MM.1S (cell line): Measurements from ENCODE around the gene MEGF11.

Experiments used
- DNase-seq: peaks from one replicate; pipeline ENCODE4 v3.0.0-alpha.2; 2015
- H2AFZ ChIP-seq: fragments of 300-600 bp; sonication (generic); 2 replicates; pipeline ENCODE4 v1.6.0; 2016; ENCODE audit warnings: antibody characterized with exemption, low read length
- H3F3A ChIP-seq: fragments of 300-600 bp; sonication (generic); 2 replicates; pipeline ENCODE4 v1.6.1; 2016; ENCODE audit warnings: mild to moderate bottlenecking, antibody characterized with exemption, low read length, moderate library complexity, mixed read lengths; ENCODE audit not compliant: insufficient read depth
- H3K27ac ChIP-seq: fragments of 300-600 bp; sonication (generic); 2 replicates; pipeline ENCODE4 v1.5.1; 2016; ENCODE audit warnings: mild to moderate bottlenecking, low read length
- H3K27me3 ChIP-seq: fragments of 300-600 bp; sonication (generic); replicated peaks from 2 replicates; pipeline ENCODE4 v1.6.0; 2016; ENCODE audit warnings: low read length; ENCODE audit not compliant: insufficient read depth
- H3K36me3 ChIP-seq: fragments of 300-600 bp; sonication (generic); replicated peaks from 2 replicates; pipeline ENCODE4 v1.6.1; 2016; ENCODE audit warnings: mild to moderate bottlenecking, low read length, mixed read lengths; ENCODE audit not compliant: insufficient read depth
- H3K4me1 ChIP-seq: fragments of 300-600 bp; sonication (generic); 2 replicates; pipeline ENCODE4 v1.6.1; 2016; ENCODE audit warnings: low read length, mixed read lengths
- H3K4me2 ChIP-seq: fragments of 300-600 bp; sonication (generic); 2 replicates; pipeline ENCODE4 v1.6.0; 2016; ENCODE audit warnings: low read depth, low read length
- H3K4me3 ChIP-seq: fragments of 300-600 bp; sonication (generic); 2 replicates; pipeline ENCODE4 v1.5.1; 2016; ENCODE audit warnings: low read length, mixed read lengths
- H3K79me2 ChIP-seq: fragments of 300-600 bp; sonication (generic); 2 replicates; pipeline ENCODE4 v1.6.1; 2016; ENCODE audit warnings: mixed run types, low read length, mixed read lengths
- H3K9ac ChIP-seq: fragments of 300-600 bp; sonication (generic); 2 replicates; pipeline ENCODE4 v1.6.1; 2016; ENCODE audit warnings: low read length, mixed read lengths
- H3K9me2 ChIP-seq: fragments of 300-600 bp; sonication (generic); replicated peaks from 2 replicates; pipeline ENCODE4 v1.6.1; 2016; ENCODE audit warnings: mild to moderate bottlenecking, low read length, mixed read lengths; ENCODE audit not compliant: insufficient read depth
- H3K9me3 ChIP-seq: fragments of 300-600 bp; sonication (generic); replicated peaks from 2 replicates; pipeline ENCODE4 v1.6.1; 2016; ENCODE audit warnings: mild to moderate bottlenecking, low read length, mixed read lengths; ENCODE audit not compliant: insufficient read depth
- H4K20me1 ChIP-seq: fragments of 300-600 bp; sonication (generic); 2 replicates; pipeline ENCODE4 v1.6.1; 2016; ENCODE audit warnings: mild to moderate bottlenecking, low read length, moderate library complexity, mixed read lengths; ENCODE audit not compliant: insufficient read depth
- CTCF ChIP-seq: fragments of 300-600 bp; sonication (generic); IDR thresholded peaks from 2 replicates; pipeline ENCODE4 v1.5.1; 2016; ENCODE audit warnings: antibody characterized with exemption, low read length, mixed read lengths
- EZH2 ChIP-seq: fragments of 300-600 bp; sonication (generic); optimal IDR thresholded peaks from 2 replicates; pipeline ENCODE3; 2017; ENCODE audit warnings: low read depth, mild to moderate bottlenecking, antibody characterized with exemption, low read length, mixed read lengths
- EZH2phosphoT487 ChIP-seq: fragments of 300-600 bp; sonication (generic); IDR thresholded peaks from 2 replicates; pipeline ENCODE4 v1.6.1; 2018; ENCODE audit warnings: antibody characterized with exemption, low read length

MEGF11 gene

DNA sequence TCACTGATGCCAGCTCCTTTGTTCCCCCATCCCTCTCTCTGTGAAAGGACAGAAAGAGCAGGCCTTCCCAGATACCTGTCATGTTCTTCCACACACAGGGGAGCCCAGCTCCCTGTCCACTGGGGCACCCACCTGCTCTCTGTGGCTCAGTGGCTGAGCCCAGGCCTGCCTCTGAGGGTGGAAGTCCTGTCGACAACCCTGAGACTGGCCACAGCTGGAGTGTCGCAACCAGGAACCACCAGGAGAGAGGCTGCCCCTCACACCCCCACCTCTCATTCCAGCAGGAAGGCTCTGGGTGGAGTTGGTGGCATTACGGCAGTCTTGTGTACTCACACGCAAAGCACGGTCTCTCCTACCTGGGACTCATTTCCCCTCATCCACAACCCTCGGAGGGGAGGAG lies 66.3 kb downstream of the MEGF11 start:
- Histone ChIP-seq H3K4me2 (no peak overlapping the region), H3K9ac (no peak overlapping the region), H3K79me2 (no peaks in the 10 kb centered on the region), H3F3A (no peaks in the 10 kb centered on the region), H3K4me1 (no peaks in the 10 kb centered on the region), H3K27ac (no peak overlapping the region), H4K20me1 (no peaks in the 10 kb centered on the region), H3K4me3 (no peak overlapping the region), H3K9me2 (no peaks in the 10 kb centered on the region), H3K9me3 (no peaks in the 10 kb centered on the region), H3K36me3 (no peaks in the 10 kb centered on the region), H3K27me3 (peaks cover 7% of the 10 kb centered on the region; the same call in 1 of the 2 replicates), H2AFZ (no peak overlapping the region)
- DNase-seq: no peak
- TF ChIP-seq EZH2phosphoT487: no peak
- no peak for TF ChIP-seq CTCF
- TF ChIP-seq EZH2: no peak

GRCh38 chr15:66186049-66186825 lies 67.3 kb downstream of the MEGF11 start:
- no peaks in the 10 kb centered on the region for H3K36me3 ChIP-seq
- no peak overlapping the region for H3K4me2 ChIP-seq
- DNase-seq: no peak
- H3F3A ChIP-seq: no peaks in the 10 kb centered on the region
- H3K9ac ChIP-seq: no peak overlapping the region
- H3K9me2 ChIP-seq: no peaks in the 10 kb centered on the region
- H3K9me3 ChIP-seq: no peaks in the 10 kb centered on the region
- no peak overlapping the region for H2AFZ ChIP-seq
- H3K4me3 ChIP-seq: no peak overlapping the region
- no peaks in the 10 kb centered on the region for H4K20me1 ChIP-seq
- TF ChIP-seq EZH2phosphoT487: no peak
- no peak for TF ChIP-seq CTCF
- no peak for TF ChIP-seq EZH2
- H3K4me1 ChIP-seq: no peaks in the 10 kb centered on the region
- peaks cover 7% of the 10 kb centered on the region; the same call in 1 of the 2 replicates for H3K27me3 ChIP-seq
- no peaks in the 10 kb centered on the region for H3K79me2 ChIP-seq
- no peak overlapping the region for H3K27ac ChIP-seq

GRCh38 chr15:66184936-66185790 lies 68.4 kb downstream of the MEGF11 start:
- Histone ChIP-seq H3K79me2 (no peaks in the 10 kb centered on the region), H3K9me3 (no peaks in the 10 kb centered on the region), H3K4me3 (no peak overlapping the region), H3K9me2 (no peaks in the 10 kb centered on the region), H3K27ac (no peak overlapping the region), H3K4me2 (no peak overlapping the region), H3K4me1 (no peaks in the 10 kb centered on the region), H4K20me1 (no peaks in the 10 kb centered on the region), H3K9ac (no peak overlapping the region), H3K27me3 (peaks cover 7% of the 10 kb centered on the region; the same call in 1 of the 2 replicates), H3K36me3 (no peaks in the 10 kb centered on the region), H2AFZ (no peak overlapping the region), H3F3A (no peaks in the 10 kb centered on the region)
- TF ChIP-seq EZH2phosphoT487 (no peak), CTCF (no peak), EZH2 (no peak)
- no peak for DNase-seq
